ENCODE measurements around the gene TTC19.
A peak's percentile ranks its signal among the peaks of the same experiment; 100 is the strongest.
"Not testable (repeated sequence)": the region's sequence is repeated elsewhere in the genome, so short reads cannot be mapped to it uniquely, and the experiment has no call there.

TTC19 gene

DNA sequence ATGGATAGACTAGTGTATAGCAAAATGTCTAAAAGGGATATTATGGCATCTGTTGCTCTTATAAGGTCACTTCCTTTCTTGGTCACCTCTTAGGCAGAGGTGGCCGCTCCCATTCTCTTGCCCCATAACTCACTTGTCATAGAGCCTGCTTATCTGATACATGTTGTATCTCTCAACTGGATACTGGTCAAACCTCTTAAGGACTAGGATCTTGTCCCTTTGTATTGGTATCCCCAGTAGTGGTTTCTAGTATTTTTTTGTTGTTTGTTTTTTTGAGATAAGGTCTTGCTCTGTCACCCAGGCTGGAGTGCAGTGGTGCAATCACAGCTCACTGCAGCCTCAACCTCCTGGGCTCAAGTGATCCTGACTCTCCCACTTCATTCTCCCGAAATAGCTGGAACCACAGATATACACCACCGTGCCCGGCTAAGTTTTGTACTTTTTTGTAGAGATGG lies 27.1 kb upstream of the TTC19 start:
- no peak for DNase-seq (ENCODE audit: low spot score)

DNA sequence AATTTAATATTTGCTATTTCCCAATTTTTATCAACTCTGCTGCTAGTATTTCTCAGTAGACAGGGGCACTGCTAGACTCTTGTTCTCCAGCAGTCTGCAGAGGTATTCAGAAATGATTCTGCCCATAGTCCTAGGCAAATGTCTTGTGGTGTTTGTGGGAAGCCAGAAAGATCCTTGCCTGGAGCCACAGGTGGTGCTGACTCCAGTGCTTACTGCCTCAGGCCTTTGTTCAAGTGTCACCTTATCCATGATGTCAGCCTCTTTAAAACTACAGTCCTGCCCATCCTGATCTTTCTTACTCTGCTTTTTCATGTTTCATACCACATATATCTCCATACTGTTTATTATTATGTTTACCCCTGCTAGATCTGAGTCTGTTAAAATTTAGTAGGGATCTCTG lies 26.6 kb upstream of the TTC19 start:
- DNase-seq (ENCODE audit: low spot score), result no peak

DNA sequence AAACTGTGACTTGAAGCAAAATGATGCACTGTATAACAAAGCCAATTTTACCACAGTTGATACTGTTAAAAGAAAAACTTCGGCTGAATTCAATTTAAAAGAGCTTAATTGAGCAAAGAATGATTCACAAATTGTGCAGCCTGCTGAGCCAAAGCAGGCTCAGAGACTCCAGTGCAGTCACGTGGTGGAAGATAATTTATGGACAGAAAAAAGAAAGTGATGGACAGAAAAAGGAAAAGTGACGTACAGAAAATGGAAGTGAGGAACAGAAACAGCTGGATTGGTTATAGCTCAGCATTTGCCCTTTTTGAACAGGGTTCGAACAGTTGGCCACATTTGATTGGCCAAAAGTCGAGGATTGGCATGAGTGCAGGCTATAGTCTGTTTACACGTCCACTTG lies 25.8 kb upstream of the TTC19 start:
- DNase-seq (ENCODE audit: low spot score), result no peak

DNA sequence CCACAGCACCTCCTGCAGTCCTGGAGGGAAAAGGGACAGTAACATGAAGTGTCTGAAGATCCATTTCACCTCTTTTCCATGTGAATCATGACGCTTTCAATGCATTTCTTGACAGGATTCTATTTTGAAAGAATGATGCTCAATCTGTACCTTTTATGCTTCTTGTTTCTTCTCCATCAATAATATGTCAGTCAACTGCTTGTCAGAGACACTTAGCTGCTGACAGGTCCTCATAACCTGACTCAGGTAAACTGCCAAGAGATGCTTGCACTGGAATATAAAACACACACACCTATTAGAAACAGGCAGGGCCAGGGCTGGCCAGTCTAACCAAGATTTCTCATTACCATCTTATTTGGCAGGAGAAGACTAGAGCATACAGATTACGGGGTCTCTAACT lies 21.7 kb upstream of the TTC19 start:
- no peak for DNase-seq (ENCODE audit: low spot score)

DNA sequence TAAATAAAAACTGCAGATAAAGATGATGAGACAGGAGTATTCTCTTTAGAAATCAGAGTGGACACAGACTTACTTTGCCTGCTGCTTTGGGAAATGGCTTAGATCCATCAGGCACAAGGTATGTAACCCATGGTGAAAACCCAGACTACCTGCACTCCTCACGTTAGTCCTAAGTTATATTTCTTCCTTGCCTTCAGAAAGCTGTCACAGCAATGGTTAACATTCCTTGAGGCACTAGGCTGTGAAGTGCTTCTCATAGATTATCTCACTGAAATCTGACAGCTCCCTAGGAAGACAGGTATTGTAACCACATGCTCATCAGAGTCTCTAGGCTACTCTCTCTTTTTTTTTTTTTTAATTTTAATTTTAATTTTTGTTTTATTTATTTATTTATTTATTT lies 21.0 kb upstream of the TTC19 start:
- no peak for DNase-seq (ENCODE audit: low spot score)

DNA sequence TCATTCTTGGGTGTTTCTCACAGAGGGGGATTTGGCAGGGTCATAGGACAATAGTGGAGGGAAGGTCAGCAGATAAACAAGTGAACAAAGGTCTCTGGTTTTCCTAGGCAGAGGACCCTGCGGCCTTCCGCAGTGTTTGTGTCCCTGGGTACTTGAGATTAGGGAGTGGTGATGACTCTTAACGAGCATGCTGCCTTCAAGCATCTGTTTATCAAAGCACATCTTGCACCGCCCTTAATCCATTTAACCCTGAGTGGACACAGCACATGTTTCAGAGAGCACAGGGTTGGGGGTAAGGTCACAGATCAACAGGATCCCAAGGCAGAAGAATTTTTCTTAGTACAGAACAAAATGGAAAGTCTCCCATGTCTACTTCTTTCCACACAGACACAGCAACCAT lies 20.6 kb upstream of the TTC19 start:
- not testable (repeated sequence) for DNase-seq (ENCODE audit: low spot score)

DNA sequence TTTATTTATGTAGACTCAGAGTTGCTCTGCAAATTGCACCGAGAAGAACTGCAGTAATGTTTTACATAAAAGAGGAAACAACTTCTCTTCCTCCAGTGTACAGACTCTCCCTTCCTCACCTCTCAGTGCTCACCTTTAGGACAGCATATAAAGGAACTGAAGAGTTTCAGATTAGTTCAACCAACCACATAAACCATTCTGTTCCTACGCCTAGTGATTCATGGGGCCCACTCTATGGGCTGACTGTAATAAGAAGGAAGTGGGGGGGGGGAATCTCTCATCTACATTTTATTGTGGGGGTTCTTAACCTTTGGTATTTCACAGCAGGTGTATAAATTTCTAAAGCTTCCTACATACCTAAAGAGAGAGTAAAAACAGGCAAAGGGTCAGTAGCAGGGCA lies 18.4 kb upstream of the TTC19 start:
- DNase-seq (ENCODE audit: low spot score), result no peak

DNA sequence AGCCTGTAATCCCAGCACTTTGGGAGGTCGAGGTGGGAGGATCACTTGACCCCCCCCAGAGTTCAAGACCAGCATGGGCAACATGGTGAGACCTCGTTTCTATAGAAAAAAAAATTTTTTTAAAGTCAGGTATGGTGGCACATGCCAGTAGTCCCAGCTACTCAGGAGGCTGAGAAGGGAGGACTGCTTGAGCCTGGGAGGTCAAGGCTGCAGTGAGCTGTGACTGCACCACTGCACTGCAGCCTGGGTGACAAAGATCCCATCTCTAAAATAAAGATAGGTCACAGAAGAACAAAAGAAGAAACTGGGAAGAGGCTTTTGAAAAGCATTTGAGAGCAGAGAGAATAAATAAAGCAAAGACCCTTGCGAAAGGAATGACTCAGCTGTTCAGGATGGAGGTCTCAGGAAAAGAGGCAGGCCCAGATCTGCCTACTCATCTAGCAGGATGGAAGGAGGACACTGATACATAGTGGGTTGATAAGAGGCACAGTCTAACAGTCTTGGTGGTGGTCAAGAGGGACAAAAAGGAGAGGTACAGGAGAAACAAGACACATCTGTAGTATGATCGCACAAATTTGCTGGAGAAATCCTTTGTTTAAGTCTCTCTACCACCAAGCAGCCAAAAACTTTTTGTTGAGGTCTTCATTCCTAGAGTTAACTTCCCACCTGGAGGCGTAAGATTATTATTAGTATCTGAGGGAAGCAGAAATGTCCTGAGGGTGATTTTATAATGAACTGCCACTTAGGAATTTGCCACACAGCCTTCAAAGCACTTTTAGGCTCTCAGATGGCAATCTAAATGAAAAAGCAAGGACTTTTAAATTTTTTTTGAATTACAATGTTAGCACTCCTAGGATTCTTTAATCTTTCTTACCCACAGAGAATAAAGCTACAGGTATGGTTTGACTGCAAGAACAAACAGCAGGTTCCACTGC lies 17.7 kb upstream of the TTC19 start:
- no peak for DNase-seq (ENCODE audit: low spot score)

DNA sequence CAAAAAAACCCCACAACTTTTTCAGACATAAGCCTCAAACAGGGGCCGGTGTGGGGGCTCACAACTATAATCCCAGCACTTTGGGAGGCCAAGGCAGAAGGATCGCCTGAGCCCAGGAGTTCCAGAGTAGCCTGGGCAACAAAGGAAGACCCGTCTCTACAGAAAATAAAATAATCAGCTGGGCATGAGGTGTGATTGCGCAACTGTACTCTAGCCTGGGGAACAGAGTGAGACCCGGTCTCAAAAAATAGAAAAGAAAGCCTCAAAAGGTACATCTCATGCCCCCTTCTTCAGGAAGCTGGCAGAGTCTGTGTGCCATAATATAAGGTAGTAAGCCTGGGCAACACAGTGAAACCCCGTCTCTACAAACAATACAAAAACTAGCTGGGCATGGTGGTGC lies 3.3 kb upstream of the TTC19 start:
- peak; percentile 17 for DNase-seq (ENCODE audit: low spot score)

DNA sequence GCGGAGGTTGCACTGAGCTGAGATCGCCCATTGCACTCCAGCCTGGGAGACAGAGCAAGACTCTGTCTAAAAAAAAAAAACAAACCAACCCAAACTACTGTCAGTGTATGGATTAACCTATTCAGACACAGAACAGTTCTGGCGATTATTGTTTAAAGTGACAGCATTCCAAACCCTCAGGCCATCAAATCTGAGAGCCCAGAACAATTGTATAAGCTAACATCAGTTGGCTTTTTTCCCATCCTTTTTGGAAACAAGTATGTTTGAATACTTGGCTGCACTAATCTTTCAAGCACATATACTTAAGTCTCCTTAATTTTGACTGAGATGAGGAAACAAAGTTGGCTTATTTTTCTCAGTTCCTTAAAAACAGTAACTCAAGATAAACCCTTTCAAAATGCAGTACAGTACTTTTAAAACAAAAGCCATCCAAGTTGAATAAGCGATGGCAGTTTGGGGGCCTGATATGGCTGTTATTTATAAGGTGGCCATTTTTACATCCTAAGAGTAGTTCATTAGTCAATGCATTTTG lies 1.5 kb upstream of the TTC19 start:
- no peak for DNase-seq (ENCODE audit: low spot score)

DNA sequence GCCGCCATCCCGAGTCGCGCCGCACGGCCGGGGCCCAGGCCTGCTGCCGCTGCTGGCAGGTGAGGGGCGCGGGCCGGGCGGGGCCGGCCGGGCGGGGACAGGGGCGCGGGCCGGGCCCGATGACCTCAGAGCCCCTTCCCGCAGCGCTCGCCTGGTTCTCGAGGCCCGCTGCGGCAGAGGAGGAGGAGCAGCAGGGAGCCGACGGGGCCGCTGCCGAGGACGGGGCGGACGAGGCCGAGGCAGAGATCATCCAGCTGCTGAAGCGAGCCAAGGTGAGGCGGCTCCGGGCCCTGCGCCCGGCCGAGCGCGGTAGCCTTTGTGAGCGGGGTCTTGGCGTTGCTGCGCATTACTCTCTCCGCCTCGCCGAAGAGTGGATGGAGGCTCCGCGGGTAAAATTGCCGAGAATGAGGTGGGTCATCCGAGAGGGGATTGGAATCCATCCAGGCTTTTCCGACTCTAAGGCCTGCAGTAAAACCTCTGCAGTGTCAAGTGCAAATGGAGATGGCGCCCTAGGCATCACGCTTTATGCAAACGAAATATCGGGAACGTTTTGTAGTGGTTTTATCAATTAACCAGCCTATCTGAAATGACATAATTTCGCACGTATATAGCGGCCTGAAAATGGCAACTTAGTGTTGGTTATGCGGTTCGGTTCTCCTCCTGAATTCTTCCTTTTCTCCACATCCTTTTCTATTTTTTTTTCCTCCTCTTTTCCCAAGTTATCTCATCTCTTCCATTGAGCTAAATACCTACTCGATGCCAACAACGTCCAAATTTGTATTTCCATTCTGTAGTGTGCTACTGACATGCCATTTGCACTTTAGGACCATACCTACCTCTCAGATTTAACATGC lies 577 bp downstream of the TTC19 start:
- DNase-seq (ENCODE audit: low spot score), result no peak

DNA sequence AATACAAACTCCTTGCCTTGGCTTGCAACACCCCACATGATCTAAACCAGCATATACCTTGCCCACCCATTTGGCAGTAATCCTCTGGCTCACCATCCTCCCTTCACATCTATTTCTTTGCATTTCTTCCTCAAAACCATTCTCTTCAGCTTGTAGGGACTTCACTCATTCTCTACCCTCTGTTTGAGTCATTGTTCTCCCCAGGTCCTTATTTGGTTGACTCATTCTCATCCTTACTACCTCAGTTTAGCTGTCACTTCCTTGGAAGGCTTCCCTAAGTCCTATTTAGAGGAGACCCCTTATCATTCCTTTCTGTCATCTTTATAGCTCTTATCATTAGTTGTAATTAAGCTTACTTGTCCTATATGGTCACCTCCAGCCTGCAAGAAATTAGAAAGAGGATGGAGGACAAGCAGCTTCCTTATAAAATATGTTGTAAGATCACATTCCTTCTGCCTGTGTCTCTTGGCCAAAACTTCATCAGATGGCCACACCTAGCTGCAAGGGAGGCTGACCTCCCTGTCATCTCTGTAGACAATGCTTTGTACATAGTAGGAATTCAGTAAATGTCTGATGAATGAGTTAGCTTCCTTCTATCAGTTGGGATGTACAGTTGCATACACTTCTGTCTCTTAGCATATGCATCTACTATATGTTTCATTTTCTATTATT lies 1.7 kb downstream of the TTC19 start:
- peak; percentile 12 for DNase-seq (ENCODE audit: low spot score)

DNA sequence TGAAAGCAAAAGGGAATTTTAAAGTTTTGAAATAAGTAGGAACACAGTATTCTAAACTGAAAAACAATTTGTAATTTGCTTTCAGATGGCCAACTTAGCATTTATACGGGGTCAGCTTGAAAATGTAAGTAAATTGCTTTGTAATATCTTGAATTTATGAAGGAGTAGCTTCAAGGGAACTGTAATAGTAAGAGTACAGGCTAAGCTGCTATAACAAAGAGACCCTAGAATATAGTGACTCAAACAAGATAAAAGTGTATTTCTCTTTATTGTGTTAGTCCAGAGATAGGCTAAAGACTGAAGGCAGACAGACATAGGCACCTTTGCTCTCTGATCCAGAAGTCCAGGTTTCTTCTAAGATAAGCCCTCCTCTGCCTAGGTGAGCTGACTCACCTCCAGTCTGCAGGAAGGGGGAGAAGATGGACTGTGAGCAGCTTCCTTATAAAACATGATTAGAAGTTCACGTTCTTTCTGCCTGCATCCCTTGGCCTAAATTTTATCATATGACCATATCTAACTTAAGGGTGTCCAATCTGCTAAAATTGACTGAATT lies 3.2 kb downstream of the TTC19 start:
- DNase-seq (ENCODE audit: low spot score), result no peak

DNA sequence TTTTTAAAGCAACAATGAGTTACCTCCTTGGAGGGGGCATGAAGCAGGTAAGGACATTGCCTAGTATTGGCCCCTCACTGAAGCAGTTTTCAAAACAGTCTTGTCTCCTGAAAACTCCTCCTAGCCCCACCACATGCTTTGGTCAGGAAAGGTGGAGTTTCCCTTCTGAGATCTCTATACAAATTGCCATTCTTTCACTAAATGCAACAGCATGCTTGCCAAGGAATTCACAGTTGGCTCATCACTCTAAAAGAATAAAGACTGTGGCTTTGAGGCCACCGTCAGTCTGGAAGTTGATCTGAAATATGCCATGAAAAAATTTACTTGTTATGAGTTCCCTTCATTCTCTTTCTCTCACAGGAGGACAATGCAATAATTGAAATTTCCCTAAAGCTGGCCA lies 4.2 kb downstream of the TTC19 start:
- no peak for DNase-seq (ENCODE audit: low spot score)

DNA sequence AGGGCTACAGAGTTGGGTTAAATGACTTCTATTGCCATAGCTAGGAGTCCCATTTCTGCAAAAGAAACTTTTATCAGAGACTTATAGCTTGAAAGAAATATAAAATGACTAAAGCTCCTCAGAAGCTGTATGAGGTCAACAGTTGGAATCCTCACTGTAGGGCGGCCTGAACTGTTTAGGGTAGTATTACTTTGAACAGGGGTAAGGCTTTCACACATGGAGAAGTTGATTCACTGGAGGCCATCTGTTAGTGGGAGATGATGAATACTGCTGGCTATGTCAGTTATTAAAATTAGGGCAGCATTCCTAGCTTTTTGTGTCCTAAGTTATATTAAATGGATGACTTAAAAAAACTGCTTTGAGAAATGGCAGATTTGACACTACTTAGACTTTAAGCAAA lies 6.0 kb downstream of the TTC19 start:
- DNase-seq (ENCODE audit: low spot score), result no peak

DNA sequence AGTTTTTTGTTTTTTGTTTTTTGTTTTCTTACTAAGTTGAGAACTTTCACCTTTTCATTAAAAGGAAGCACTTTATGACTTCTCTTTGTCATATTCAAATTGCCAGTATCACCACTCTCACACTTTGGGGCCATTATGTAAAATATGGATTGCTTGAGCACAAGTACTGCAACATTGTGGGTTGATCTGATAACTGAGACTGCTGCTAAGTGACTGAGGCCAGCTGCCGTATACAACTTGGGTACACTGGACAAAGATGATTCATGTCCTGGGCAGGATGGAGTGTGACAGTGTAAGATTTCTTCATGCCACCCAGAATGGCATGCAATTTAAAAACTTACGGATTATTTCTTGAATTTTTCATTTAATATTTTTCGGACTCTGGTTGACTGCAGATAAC lies 7.8 kb downstream of the TTC19 start:
- no peak for DNase-seq (ENCODE audit: low spot score)

DNA sequence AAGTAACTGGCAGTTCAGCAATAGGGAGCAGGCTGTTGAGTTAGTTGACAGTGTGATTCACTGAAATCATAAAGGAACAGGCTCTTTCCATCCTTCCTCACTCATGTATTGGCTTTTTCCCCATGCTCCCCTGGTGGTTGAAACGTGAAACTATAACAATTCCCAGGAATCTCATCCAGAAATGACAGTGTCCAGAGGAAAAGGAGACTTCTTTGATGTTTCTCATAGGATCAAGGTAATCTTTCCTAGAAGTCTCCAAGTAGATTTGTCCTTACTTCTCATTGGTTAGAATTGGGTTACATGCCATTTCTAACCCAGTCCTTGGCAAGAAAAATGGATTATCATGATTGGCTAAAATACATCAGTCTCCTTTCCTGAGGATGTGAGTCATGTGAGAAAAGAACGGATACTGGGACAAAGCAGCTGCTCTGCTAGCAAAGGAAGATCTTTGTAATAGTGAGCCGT lies 14.4 kb downstream of the TTC19 start:
- DNase-seq (ENCODE audit: low spot score), result no peak

DNA sequence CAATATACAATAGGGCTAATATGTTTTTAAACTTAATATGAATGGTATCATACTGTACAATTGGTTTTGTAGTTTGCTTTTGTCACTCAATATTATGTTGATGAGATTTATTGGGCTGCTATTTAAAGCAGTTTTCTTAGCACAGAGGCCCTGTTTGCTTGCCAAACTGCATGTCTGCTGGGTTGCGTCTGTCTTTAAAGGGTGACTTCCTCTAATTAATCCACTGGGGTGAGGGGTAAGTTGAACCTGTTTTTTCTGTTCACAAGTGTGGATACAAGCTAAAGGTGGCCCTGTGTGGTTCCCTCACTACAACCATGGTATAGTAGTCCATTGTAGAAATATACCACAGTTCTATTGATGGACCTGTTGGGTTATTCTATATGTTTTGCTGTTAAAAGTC lies 19.7 kb downstream of the TTC19 start:
- DNase-seq (ENCODE audit: low spot score), result no peak

DNA sequence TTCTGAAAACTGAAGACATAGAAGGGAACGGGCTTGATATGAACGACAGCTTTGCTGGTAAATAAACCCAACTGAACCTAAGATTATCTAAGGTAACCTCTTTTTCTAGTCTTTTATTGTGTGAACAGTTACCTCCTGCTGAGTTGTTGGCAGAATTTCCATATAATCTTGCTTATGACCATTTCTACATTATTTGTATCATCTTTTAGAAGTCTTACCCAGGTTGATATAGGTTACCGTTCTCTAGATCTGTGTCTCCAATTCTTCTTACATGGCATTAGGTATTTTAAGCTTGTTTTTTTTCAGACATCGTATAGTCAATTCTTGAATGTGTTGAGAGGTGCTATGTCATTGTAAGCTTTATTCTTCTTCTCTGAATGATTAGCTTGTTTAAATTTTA lies 24.3 kb downstream of the TTC19 start:
- DNase-seq (ENCODE audit: low spot score), result no peak

DNA sequence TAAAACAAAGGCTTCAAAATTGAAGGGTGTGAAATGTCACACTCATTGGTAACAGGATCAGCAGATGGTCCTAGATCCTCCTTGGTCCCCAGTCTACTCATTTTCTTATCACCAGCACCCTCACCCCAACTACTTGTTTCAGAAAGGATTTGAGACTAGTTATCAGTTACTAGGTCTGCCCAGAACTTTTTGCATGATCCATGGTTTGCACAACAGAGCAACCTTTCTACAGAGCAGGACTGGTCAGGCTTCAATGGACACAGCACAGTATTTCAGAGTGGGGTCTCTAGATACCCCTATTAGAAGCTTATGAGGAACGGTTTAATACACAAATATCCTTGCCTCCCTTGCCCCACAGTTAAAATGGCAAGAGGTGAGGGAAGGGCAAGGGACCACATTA lies 25.6 kb downstream of the TTC19 start:
- no peak for DNase-seq (ENCODE audit: low spot score)

DNA sequence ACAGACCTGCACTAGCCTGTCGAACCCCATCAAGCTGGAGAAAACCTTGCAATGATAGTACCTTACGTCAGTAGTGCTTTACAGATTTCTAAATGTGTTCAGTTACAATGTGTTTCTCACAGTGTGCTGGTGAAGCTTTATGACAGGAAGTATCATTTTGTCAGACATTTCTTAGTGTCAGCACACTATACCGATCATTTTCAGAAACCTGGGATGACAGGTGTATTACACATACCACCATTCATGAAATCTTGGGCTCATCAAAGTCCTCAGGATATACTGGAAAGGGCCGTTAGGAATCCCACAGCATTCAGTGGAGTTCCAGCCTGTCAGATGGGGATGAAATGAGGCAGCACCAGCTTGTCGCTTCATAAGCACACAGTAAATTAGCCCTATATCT lies 27.3 kb downstream of the TTC19 start:
- DNase-seq (ENCODE audit: low spot score), result no peak
